Stimulated activated CD8-positive, alpha-beta memory T cell treated with anti-CD3 and anti-CD28 coated beads, Interleukin-2, amount 100 ng/mL, for 1 hour (primary cell): ENCODE measurements around the gene BICRA.

Source experiments
- DNase-seq, 2 donors: peaks; one replicate each; pipeline ENCODE4 v3.0.0-alpha.2; 2020; ENCODE audit warnings: low read depth in 2 of 2

Gene BICRA

DNA sequence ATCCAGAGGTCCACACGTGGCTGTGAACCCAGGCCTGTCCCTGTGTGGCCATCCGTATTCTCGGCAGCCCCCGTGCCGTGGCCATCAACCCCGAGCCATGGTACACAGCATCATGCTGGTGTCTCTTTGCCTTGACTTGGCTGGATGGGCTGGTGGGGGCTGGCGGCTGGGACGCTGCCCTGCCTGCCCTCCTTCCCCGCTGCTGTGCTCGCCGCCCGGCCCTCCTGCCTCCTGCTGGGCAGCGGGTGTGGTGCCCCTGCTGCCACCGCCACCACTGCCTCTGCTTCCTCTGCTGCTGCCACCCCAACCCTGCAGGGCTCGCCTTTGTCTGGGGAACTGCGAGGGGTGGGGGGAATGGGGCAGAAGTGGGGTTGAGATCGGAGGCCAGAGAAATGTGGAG lies 84.6 kb downstream of the BICRA start:
- DNase-seq = no peak

GRCh38 chr19:47693903-47694302 lies 85.0 kb downstream of the BICRA start:
- no peak for DNase-seq

DNA sequence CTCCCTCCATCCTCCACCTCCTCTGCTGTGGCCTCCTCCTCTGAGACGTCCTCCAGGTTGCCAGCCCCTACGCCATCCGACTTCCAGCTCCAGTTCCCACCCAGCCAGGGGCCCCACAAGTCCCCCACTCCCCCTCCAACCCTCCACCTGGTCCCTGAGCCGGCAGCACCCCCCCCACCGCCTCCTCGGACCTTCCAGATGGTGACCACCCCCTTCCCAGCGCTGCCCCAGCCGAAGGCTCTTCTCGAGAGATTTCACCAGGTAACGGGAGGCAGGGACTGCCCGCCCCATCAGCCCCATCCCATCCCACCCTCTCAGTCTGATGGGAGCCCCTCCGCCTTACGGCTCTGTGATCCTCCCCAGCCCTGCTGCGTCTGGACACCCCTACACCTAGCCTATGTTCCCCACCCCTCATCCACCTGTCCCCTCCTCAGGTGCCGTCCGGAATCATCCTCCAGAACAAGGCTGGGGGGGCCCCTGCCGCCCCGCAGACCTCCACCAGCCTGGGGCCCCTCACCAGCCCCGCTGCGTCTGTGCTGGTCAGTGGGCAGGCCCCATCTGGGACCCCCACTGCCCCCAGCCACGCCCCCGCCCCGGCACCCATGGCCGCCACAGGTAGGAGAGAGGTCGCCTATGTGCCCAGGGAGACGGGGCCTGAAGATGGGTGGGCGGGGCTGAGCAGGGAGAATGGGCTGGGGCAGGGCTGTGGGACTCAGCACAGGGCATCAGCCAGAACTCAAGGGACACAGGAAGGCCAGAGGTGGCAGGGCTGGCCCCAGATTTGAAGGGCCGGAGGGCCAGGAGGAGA lies 85.7 kb downstream of the BICRA start:
- DNase-seq = no peak

- DNase-seq = no peak
These were observed 86.8 kb downstream of the BICRA start for GRCh38 chr19:47695533-47696262.

- no peak for DNase-seq
These were observed 87.7 kb downstream of the BICRA start for GRCh38 chr19:47696635-47697034.

- peak; percentile 11 to 22 for DNase-seq
These were observed 89.1 kb downstream of the BICRA start for GRCh38 chr19:47697863-47698609.

DNA sequence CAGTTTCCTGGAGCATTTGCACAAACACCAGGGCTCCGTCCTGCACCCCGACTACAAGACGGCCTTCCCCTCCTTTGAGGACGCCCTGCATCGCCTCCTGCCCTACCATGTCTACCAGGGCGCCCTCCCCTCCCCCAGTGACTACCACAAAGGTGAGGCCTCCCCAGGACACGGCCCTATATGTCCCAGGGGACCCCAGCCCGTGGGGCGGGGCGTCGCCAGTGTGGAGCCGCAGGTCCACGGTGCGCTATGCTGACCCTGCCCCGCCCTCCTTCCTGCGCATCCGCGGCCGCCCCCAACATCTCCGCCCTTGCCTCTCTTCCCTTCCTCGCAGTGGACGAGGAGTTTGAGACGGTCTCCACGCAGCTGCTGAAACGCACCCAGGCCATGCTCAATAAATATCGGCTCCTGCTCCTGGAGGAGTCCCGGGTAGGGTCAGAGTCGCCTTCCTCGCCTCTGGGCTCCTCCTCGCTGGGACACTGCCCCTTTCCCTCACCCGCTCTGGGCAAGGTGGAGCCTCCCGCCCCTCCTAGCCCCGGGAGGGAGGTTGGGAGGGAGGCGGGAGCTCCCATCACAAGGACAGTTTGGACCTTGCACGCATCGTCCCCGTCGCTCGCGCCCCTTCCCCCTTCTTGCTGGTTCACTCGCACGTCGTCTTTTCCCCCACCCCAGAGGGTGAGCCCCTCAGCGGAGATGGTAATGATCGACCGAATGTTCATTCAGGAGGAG lies 89.9 kb downstream of the BICRA start:
- no peak for DNase-seq

- no peak for DNase-seq
These were observed 90.5 kb downstream of the BICRA start for GRCh38 chr19:47699360-47699917.

GRCh38 chr19:47700934-47701716 lies 92.2 kb downstream of the BICRA start:
- DNase-seq = no peak

- DNase-seq = no peak
These were observed 93.0 kb downstream of the BICRA start for GRCh38 chr19:47701717-47702552.

GRCh38 chr19:47702671-47703070 lies 93.7 kb downstream of the BICRA start:
- no peak for DNase-seq

DNA sequence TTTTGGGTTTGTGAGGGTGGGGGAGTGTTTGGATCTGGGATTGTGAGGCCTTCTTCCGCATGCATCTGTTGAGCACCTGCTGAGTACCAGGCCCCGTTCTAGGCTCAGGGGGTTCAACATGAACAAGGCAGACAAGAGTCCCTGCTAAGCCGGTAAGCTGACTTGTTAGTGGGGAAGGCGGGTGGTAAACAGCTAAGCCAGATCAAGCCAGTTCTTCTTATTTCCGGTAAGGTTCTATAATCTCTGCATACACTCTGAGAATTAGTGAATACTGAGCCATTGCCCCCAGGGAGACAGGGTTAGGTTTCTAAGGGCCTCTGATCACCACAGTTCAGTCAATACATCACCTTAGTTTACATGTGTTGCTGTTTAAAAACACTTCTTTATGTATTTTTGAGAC lies 94.4 kb downstream of the BICRA start:
- no peak for DNase-seq

GRCh38 chr19:47704024-47704423 lies 95.1 kb downstream of the BICRA start:
- DNase-seq = no peak

DNA sequence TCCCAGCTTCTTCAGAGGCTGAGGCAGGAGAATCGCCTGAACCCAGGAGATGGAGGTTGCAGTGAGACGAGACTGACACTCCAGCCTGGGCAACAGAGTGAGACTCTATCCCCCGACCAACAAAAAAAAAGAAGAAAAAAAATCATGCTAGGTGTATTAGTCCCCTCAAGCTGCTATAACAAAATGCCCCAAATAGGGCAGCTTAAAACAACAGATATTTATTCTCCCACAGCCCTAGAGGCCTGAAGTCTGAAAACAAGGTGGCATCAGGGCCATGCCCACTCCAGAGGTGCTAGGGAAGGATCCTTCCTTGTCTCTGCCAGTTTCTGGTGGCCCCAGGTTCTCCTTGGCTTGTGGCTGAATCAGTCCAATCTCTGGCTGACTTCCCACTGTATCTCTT lies 95.7 kb downstream of the BICRA start:
- no peak for DNase-seq

DNA sequence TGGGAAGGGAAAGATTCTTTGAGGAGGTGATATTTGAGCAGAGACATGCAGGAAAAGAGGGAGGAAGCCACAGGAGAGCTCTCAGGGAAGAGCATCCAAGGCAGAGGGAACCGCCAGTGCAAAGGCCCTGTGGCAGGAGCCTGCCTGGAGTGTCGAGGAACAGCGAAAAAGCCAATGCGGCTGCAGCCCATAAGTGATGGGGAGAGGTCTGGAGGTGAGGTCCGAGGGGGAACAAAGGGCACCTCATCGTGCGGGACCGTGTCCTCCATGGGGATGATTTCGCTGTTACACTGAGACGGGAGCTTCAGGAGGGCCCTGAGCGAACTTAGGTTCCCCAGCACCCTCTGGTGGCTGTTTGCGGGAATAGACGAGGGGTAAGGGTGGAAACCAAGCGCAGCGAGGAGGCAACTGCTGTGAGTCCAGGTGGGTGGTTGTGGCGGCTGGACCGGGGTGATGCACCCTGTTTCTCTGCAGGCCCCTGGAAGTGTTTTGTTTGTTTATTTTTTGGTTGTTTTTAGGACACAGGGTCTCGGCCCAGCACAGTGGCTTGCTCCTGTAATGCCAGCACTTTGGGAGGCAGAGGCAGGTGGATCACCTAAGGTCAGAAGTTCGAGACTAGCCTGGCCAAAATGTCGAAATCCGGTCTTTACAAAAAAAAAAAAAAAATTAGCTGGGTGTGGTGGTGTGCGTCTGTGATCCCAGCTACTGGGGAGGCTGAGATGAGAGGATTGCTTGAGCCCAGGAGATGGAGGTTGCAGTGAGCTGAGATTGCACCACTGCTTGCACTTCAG lies 98.4 kb downstream of the BICRA start:
- DNase-seq = peak; percentile 36 to 58

GRCh38 chr19:47711652-47712242 lies 102.8 kb downstream of the BICRA start:
- no peak for DNase-seq

GRCh38 chr19:47713046-47714021 lies 104.4 kb downstream of the BICRA start, which contains the start of gene EHD2:
Gene EHD2, plus strand, starts transcription at chr19:47713422. Its CDS starts 3,191 bp downstream, at chr19:47716613.
- DNase-seq = peak in 1 of 2 donors; percentile 4
